HG03342 (cell line): ENCODE data around the gene CYP4B1.

Source experiments
- ATAC-seq: cut with Tn5 transposase; IDR thresholded peaks from one replicate; pipeline ENCODE4 v1.9.1; 2021; ENCODE audit warnings: mild to moderate bottlenecking, moderate library complexity; ENCODE audit not compliant: unreplicated experiment

CYP4B1 gene

GRCh38 chr1:46790446-46791101 lies 8.3 kb upstream of the CYP4B1 start:
- ATAC-seq = no peak

DNA sequence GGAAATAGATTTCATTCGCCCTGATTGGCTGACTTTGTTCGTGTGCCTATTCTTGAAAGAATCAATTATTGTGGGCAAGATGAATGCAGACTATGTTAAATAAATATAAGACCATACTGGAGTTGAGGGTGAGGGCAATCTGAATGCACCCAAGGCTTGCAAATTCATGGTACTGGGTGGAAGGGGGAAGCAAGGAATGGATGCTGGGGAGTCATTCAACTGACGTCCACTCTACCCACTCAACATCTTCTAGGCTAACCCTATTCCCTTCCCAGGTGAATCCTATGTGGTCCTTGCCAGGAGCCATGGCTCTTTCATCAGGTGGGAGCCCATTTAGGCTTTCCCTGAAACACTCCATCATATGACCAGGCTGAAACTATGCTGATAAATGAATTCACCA lies 5.7 kb upstream of the CYP4B1 start:
- ATAC-seq = no peak

DNA sequence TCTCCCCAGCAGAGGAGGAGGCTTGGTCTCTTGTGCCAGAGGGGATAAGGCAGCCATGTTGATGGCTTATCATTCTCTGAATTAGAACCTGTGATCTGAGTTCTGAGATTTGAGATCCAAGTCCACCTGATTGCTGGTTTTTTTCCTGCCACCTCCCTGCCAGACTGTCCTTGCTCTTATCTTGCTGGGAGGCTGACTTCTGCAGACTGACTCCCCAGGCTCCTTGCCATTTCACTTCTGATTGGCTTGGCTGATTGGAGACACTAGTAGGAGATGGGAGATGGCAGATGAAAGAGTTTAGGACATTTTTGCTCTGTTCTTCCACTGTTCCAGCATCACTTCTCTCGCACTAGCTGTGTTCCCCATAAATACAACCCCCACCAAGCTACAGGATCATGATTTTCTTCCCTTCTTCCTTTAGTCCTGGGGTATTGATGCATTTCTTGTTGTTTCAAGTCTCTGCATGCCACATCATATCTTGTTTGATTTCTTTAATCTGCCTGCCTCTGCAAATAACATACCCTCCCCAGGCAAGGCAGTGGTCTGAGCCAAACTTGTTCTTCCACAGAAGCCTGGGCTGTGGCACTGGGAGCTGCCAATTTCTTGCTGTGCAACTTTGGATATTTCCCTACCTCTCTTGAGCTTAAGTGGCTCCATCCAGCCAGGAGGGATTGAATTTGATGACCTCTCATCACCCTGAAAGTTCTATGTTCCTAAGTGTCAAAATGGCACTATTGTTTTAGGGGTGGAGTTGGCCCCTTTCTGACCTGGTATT lies 963 bp upstream of the CYP4B1 start:
- ATAC-seq = no peak

DNA sequence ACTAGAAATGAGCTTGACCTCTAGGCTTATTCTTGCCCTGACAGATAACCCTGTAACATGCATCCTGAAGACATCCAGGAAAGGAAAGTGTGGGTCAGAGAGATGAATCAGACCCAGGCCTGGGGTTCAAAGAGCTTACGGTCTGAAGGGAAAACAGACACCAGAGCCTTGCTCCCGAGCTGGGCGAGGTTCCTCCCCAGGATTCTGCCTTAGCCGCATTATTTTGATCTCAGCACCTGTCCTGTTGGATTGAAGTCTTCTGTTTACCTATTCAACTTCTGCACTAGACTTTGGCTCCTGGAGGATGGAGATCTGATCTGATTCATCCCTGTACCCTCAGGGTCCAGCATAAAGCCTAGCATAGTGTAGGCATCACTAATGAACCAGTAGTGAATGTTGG lies 1.9 kb downstream of the CYP4B1 start:
- ATAC-seq = no peak

DNA sequence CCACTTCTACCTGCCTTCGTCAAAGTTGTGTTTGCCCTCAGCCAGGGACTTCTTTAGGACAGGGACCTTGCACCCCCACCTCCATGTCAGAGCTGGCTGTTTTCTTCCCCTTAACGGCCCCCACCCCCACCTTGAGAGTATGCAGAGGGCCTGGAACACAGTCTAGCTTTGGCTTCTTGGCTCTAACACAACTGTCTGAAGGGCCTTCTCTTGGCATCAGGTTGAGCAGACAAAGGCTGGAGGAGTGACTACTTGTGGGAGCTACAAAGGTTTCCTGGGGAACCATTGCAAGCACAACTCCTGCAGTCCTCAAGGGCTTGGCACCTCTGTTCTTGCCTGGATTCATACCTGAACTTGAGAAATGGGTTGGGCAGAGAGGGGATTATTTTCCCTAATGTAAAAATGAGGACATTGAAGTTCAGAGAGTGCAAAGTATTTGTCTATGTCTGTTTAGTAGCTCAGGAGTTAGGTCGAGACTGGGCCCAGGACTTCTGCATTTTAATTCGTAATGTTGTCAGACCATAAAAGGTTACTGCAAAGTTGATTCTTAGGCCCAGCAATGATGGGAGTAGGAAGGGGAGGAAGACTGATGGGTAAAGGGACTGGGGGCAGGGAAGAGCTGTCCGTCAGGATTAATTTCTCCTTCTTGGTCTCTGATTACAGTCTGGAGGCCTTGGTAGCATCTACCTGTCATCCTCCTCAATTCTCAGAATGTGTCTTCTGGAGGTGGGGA lies 2.6 kb downstream of the CYP4B1 start:
- ATAC-seq = no peak

DNA sequence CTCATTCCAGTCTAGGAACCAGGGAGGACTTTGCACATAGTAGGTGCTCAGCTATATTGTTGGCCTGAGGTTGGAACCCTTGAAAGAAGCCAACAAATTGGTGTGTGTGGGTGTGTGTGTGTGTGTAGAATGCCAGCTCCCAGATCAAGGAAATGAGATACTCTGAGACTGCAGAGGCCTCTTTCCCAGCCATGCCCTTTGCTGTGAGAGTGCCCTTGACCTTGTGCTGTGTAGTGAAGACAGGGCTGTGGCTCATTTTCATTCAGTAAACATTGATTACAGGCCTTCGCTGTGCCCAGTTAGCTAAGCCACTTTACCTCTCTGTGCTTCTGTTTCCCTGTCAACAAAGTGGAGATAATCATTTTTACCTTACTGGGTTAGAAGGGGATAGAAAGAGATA lies 3.2 kb downstream of the CYP4B1 start:
- no peak for ATAC-seq

- no peak for ATAC-seq
These were observed 4.2 kb downstream of the CYP4B1 start for GRCh38 chr1:46802901-46803574.

- no peak for ATAC-seq
These were observed 5.4 kb downstream of the CYP4B1 start for GRCh38 chr1:46804027-46804889.

DNA sequence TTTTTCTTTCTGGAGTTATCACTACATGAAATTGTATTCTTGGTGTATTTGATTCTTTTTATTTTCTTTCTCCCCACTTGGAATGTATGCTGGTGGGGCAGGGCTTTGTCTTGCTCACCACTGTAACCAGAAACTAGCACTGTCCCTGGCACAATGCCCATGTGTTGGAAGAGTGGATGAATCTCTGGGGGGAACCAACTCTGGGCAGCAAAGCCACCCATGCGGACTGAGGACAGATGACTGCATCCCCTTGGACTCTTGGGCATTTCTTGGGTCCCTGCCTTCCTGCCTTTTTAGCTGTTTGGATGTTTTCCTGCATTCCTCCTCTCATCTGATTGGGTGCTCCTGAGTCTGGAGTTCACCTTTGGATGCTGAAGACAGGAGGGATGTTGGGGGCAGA lies 6.1 kb downstream of the CYP4B1 start:
- ATAC-seq = no peak

GRCh38 chr1:46805755-46806154 lies 6.9 kb downstream of the CYP4B1 start:
- ATAC-seq = no peak

DNA sequence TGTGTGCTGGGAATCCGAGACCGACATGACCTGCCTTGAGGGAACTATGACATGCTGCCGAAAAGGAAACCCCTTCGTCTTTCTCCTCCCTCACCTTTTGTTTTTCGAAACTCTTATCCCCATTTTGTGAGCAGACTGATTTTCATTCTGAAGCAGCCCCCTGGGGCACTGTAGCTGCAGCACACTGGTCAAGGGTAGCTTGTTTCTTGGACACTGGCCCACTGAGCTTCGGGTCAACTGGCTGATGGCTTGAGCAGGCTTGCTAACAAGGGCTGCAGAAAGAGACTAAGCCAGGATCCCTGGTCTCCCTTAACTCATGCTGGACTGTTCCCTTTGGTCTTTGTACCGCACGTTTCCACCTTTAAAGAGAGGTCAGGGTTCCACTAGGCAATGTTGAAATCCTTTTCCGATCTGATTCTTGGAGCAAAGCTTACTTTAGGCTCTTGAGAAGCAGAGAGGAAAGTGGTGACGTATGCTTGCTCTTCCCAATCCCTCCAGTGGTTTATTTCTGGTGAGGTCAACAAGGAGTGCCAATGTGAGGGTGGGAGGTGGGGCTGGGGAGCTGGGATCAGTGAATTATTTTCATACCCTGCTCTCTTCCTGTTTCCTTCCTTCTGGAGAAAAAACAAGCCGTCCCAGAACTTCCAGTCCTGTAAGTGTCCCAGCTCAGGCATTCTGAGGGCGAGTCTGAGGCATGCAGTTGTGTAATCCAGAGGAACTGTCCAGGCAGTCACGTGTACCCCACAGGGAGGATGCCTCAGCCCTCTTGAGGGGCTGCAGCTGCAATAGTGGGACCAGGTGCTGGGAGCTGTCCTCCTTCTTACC lies 7.6 kb downstream of the CYP4B1 start:
- no peak for ATAC-seq

DNA sequence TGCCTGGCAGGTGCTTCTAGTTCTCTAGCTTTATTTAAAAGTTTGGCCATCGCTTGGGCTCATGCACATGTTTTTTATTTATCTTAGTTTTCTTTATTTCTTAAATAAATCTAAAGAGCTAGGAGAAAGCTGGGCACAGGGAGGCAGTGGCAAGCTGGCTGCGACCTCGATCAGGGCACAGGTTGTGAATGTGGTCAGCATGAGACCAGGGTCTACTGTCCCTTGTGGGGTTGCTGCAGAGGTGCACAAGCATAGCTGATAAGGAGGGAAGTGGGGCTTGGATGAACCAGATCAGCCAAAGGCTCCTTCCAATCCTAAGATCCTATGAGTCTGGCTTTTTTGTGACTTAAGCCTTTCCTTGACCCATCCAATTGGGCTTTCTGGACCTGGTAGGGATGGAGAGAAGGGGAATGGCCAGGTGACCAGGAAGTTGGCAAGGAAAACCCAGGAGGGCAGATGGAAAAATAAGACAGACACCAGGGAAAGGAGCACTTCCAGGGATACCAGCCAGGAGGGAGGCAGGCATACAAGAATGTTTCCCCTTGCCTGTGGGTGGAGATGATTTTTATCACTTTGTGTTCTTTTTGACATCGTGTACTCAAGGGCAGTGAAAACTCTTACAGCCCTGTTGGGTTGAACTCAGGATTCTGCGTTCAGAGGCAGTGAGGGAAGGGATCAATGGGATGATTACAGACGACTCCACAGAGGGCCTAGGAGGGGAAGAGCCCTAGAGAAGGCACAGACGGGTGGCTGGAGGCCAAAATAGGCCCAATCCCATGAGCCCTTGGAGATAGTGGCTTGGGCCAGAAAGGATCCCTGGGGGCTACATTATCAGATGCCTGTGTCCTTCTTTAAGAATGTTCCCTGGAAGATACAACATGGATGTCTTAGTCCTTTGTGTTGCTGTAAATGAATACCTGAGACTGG lies 8.5 kb downstream of the CYP4B1 start:
- ATAC-seq = no peak

GRCh38 chr1:46809071-46809470 lies 10.2 kb downstream of the CYP4B1 start:
- no peak for ATAC-seq

GRCh38 chr1:46809904-46810303 lies 11.1 kb downstream of the CYP4B1 start:
- ATAC-seq = no peak

DNA sequence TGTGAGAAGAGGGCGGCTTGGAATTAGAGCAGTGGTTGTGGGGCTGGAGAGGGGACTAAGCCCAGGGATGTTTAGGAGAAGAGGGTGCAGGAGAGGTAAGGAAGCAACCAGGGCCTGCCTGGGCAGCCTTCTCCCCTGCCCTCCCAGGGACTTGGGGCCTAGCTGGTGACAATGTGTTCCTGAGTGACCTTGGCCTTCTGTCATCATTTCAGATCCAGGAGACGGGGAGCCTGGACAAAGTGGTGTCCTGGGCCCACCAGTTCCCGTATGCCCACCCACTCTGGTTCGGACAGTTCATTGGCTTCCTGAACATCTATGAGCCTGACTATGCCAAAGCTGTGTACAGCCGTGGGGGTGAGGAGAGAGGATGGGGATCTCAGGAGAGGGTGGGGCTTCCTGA lies 11.8 kb downstream of the CYP4B1 start:
- ATAC-seq = no peak

DNA sequence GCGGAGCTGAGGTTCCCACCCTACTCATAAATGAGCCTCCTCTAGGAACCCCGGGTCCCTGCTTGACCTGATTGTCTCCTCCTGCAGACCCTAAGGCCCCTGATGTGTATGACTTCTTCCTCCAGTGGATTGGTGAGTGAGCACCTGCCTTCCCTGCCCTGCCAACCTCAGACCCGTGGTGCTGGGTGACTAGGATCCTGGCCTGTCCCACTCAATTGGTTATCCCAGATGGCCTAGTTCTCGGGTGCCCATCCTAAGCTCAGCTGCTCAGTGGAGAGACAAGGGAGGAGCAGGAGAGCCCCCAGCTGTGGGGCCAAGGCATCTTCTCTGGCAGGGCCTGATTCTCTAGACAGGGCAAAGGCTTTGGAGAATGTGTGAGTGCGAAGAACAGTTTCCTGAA lies 12.2 kb downstream of the CYP4B1 start:
- no peak for ATAC-seq

GRCh38 chr1:46812065-46812963 lies 13.5 kb downstream of the CYP4B1 start:
- ATAC-seq = no peak
